H9 (cell line): Measurements from ENCODE around the gene RCSD1. TPM values are rescaled to one million over a fixed set of nuclear protein-coding genes. Genes with fewer than 3 reads are reported as not detected.

Experiments
- DNase-seq: peaks from one replicate; pipeline ENCODE4 v3.0.0-alpha.2; 2017
- H2AFZ ChIP-seq: one replicate; pipeline ENCODE4 v1.6.1; 2013; ENCODE audit warnings: mild to moderate bottlenecking, low read length, control low read depth, moderate library complexity
- H2AK5ac ChIP-seq: 2 replicates; pipeline ENCODE4 v1.6.1; 2013; ENCODE audit warnings: low read length, control low read depth, mixed read lengths; ENCODE audit not compliant: insufficient read length
- H2BK120ac ChIP-seq: one replicate; pipeline ENCODE4 v1.6.1; 2013; ENCODE audit warnings: low read depth, mild to moderate bottlenecking, low read length, control low read depth, inconsistent platforms; ENCODE audit not compliant: poor library complexity, severe bottlenecking
- H2BK12ac ChIP-seq: 2 replicates; pipeline ENCODE4 v1.6.1; 2013; ENCODE audit warnings: low read length, control low read depth, mixed read lengths, low read depth; ENCODE audit not compliant: insufficient read length
- H2BK15ac ChIP-seq: 2 replicates; pipeline ENCODE4 v1.6.1; 2013; ENCODE audit warnings: low read depth, low read length, control low read depth
- H2BK20ac ChIP-seq: one replicate; pipeline ENCODE4 v1.6.1; 2013; ENCODE audit warnings: low read depth, mild to moderate bottlenecking, low read length, control low read depth, inconsistent platforms; ENCODE audit not compliant: poor library complexity, severe bottlenecking
- H2BK5ac ChIP-seq: 2 replicates; pipeline ENCODE4 v1.6.1; 2013; ENCODE audit warnings: low read length, control low read depth, mixed read lengths; ENCODE audit not compliant: insufficient read length
- H3K14ac ChIP-seq: 2 replicates; pipeline ENCODE4 v1.6.1; 2013; ENCODE audit warnings: low read length, control low read depth; ENCODE audit not compliant: insufficient read depth
- H3K18ac ChIP-seq: 2 replicates; pipeline ENCODE4 v1.6.1; 2013; ENCODE audit warnings: low read depth, mild to moderate bottlenecking, mixed read lengths, low read length, control low read depth; ENCODE audit not compliant: insufficient read length
- H3K23ac ChIP-seq: 2 replicates; pipeline ENCODE4 v1.6.1; 2013; ENCODE audit warnings: low read length, control low read depth, mixed read lengths, low read depth; ENCODE audit not compliant: insufficient read length
- H3K23me2 ChIP-seq: 2 replicates; pipeline ENCODE4 v1.6.1; 2013; ENCODE audit warnings: low read depth, mild to moderate bottlenecking, mixed read lengths, low read length, control low read depth; ENCODE audit not compliant: insufficient read length, poor library complexity, severe bottlenecking
- H3K27ac ChIP-seq: 2 replicates; pipeline ENCODE4 v1.5.1; 2013; ENCODE audit warnings: low read length, control low read depth, mixed read lengths, low read depth; ENCODE audit not compliant: insufficient read length
- H3K27me3 ChIP-seq: 2 replicates; pipeline ENCODE4 v1.6.1; 2013; ENCODE audit warnings: low read length, control low read depth, inconsistent platforms; ENCODE audit not compliant: insufficient read depth
- H3K4ac ChIP-seq: 2 replicates; pipeline ENCODE4 v1.6.1; 2013; ENCODE audit warnings: low read depth, mild to moderate bottlenecking, control low read depth, inconsistent platforms, low read length, moderate library complexity
- H3K4me1 ChIP-seq: 2 replicates; pipeline ENCODE4 v1.6.1; 2013; ENCODE audit warnings: low read length, control low read depth, inconsistent platforms; ENCODE audit not compliant: insufficient read depth
- H3K4me2 ChIP-seq: 2 replicates; pipeline ENCODE4 v1.6.1; 2013; ENCODE audit warnings: low read length, control low read depth, mixed read lengths; ENCODE audit not compliant: insufficient read length, insufficient read depth
- H3K56ac ChIP-seq: 2 replicates; pipeline ENCODE4 v1.6.1; 2013; ENCODE audit warnings: low read depth, mild to moderate bottlenecking, mixed read lengths, low read length, control low read depth; ENCODE audit not compliant: insufficient read length
- H3K79me1 ChIP-seq: 2 replicates; pipeline ENCODE4 v1.6.1; 2013; ENCODE audit warnings: low read depth, mild to moderate bottlenecking, moderate library complexity, low read length, control low read depth, inconsistent platforms; ENCODE audit not compliant: insufficient read depth, poor library complexity, severe bottlenecking
- H3K79me2 ChIP-seq: 2 replicates; pipeline ENCODE4 v1.6.1; 2013; ENCODE audit warnings: low read length, control low read depth, inconsistent platforms; ENCODE audit not compliant: insufficient read depth
- H3K9ac ChIP-seq: 2 replicates; pipeline ENCODE4 v1.6.1; 2013; ENCODE audit warnings: low read length, control low read depth, mixed read lengths; ENCODE audit not compliant: insufficient read length; ENCODE audit errors: extremely low read depth
- H3K9me3 ChIP-seq: one replicate; pipeline ENCODE4 v1.6.1; 2013; ENCODE audit warnings: low read depth, low read length, inconsistent platforms; ENCODE audit not compliant: control insufficient read depth
- H3T11ph ChIP-seq: one replicate; pipeline ENCODE4 v1.6.1; 2013; ENCODE audit warnings: mild to moderate bottlenecking, low read length, control low read depth, inconsistent platforms
- H4K20me1 ChIP-seq: one replicate; pipeline ENCODE4 v1.6.1; 2013; ENCODE audit not compliant: control insufficient read depth, insufficient read length, insufficient read depth
- H4K5ac ChIP-seq: 2 replicates; pipeline ENCODE4 v1.6.1; 2013; ENCODE audit warnings: low read depth, mild to moderate bottlenecking, mixed read lengths, low read length, control low read depth; ENCODE audit not compliant: insufficient read length
- H4K8ac ChIP-seq: replicated peaks from 2 replicates; pipeline ENCODE4 v1.6.1; 2013; ENCODE audit warnings: low read length, control low read depth, mixed read lengths, low read depth; ENCODE audit not compliant: insufficient read length
- H4K91ac ChIP-seq: 2 replicates; pipeline ENCODE4 v1.6.1; 2013; ENCODE audit warnings: low read depth, mild to moderate bottlenecking, moderate library complexity, mixed read lengths, low read length, control low read depth; ENCODE audit not compliant: insufficient read length
- H3K27ac Mint-ChIP-seq, 3 experiments: 2 replicates in 2 of 3; 3 replicates in 1 of 3; pipeline ENCODE4 v1.8.0; 2020 to 2021; ENCODE audit warnings: mixed read lengths in 3 of 3, mild to moderate bottlenecking in 1 of 3, moderate library complexity in 1 of 3
- H3K27me3 Mint-ChIP-seq: 2 replicates; pipeline ENCODE4 v1.8.0; 2021; ENCODE audit warnings: low read depth, mild to moderate bottlenecking, moderate library complexity, mixed read lengths
- H3K36me3 Mint-ChIP-seq, 3 experiments: 2 replicates in 2 of 3; 3 replicates in 1 of 3; pipeline ENCODE4 v1.8.0; 2020 to 2021; ENCODE audit warnings: low read depth in 3 of 3, mixed read lengths in 3 of 3; ENCODE audit not compliant: insufficient read depth in 1 of 3
- H3K4me1 Mint-ChIP-seq, 2 experiments: 2 replicates each; pipeline ENCODE4 v1.8.0; 2020; ENCODE audit warnings: mixed read lengths in 2 of 2
- H3K4me3 Mint-ChIP-seq, 2 experiments: 2 replicates in 1 of 2; 3 replicates in 1 of 2; pipeline ENCODE4 v1.8.0; 2020 to 2021; ENCODE audit warnings: mild to moderate bottlenecking in 2 of 2, mixed read lengths in 2 of 2, moderate library complexity in 1 of 2
- H3K9me3 Mint-ChIP-seq, 2 experiments: 2 replicates in 1 of 2; 3 replicates in 1 of 2; pipeline ENCODE4 v1.8.0; 2020; ENCODE audit warnings: mild to moderate bottlenecking in 2 of 2, mixed read lengths in 2 of 2, moderate library complexity in 1 of 2
- CTCF ChIP-seq: fragments of 200-600 bp; sonication (generic); conservative IDR thresholded peaks from 3 replicates; pipeline ENCODE4 v1.8.0; 2021; ENCODE audit warnings: antibody characterized with exemption, mild to moderate bottlenecking
- WGBS: extraction: QIAGEN DNeasy Blood & Tissue Kit; methylation state at CpG from one replicate; pipeline ENCODE4 v1.1.7; 2013; ENCODE audit warnings: missing lambda C conversion rate, low lambda C conversion rate, mixed read lengths; ENCODE audit not compliant: insufficient read length; ENCODE audit errors: extremely low coverage; 5-methylcytosine and 5-hydroxymethylcytosine counted together
- total RNA-seq: library from RNA; stranded (reverse); gene quantifications from 2 replicates; pipeline ENCODE4 v1.2.1, GENCODE V29; 2021

The RCSD1 gene
- total RNA-seq, 1 experiment from 2014 or later = 0.13 TPM

DNA sequence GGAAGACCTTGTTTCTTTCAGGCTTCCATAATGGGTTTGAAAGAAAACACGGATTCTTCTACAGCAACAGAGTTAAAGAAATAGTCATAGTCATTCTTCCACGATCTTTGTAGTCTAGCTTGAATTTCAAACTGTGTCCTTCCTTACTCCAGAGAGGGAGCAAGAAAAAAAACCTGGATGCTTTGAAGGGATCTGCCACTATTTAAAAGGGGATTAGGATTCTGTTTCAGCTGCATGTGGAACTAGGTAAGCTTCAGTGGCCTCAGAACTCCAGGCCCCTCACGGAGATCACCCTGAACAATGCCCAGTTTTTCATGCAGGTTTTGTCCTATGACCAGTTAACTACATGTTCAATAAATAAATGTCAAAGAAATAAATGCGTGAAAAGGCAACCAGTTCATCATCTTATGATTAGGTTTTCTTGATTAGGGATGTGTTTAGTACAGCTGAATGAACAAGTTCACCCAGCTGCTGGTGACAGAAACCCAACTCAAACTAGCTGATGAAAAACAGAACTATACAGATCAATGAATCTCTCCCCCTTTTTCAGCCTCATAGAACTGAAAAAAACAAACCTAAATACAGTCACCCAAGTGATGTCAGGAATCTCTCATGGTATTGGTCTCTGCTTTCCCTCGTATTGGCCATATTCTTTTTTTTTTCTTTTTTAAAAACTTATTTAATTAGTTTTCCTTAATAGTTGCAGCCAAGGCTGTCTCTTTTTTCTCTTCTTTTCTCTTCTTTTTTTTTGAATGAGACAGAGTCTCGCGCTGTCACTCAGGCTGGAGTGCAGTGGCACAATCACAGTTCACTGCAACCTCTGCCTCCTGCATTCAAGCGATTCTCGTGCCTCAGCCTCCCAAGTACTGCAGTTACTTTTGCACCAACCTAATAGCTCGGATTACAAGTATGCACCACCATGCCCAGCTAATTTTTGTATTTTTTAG lies 77.2 kb downstream of the RCSD1 start:
- H3K18ac ChIP-seq = no peak overlapping the region
- DNase-seq = no peak

More for the DNA sequence above, 77.2 kb downstream of the RCSD1 start:
- Histone ChIP-seq H3K4ac (no peak overlapping the region), H3K23ac (no peak overlapping the region), H3T11ph (no peak overlapping the region), H3K4me1 (peaks cover 9% of the 10 kb centered on the region), H4K5ac (no peak overlapping the region), H3K4me2 (no peak overlapping the region), H3K27me3 (no peaks in the 10 kb centered on the region), H3K23me2 (no peaks in the 10 kb centered on the region), H2AK5ac (no peak overlapping the region), H3K56ac (no peak overlapping the region), H4K91ac (no peak overlapping the region), H4K20me1 (no peaks in the 10 kb centered on the region), H2BK120ac (no peak overlapping the region), H3K79me1 (no peaks in the 10 kb centered on the region), H3K79me2 (no peaks in the 10 kb centered on the region), H2AFZ (no peak overlapping the region), H2BK20ac (no peak overlapping the region), H3K27ac (no peak overlapping the region), H4K8ac (no peak overlapping the region), H2BK12ac (no peak overlapping the region), H2BK5ac (no peak overlapping the region), H3K9ac (no peak overlapping the region), H2BK15ac (no peak overlapping the region), H3K14ac (no peak overlapping the region), H3K9me3 (no peaks in the 10 kb centered on the region)
- Mint-ChIP-seq H3K36me3 (no peaks in the 10 kb centered on the region), H3K27me3 (peaks cover 16% of the 10 kb centered on the region), H3K4me1 (peaks cover 66 to 78% of the 10 kb centered on the region in 2 experiments), H3K4me3 (peak overlapping the region in 1 of 2 experiments; percentile 0; a peak in 1 of 5 replicates), H3K9me3 (no peaks in the 10 kb centered on the region; a peak in 1 of 5 replicates), H3K27ac (peak overlapping the region in 1 of 3 experiments; percentile 79; a peak in 2 of 7 replicates)
- WGBS = no CpG with 5 or more reads among the region's 10 CpGs
- TF ChIP-seq CTCF = no peak
